A673 (cell line): ENCODE data around the gene SEMA6B.

Experiments used
- CTCF ChIP-seq: fragments of 300-800, 200-600 bp; sonication (generic); conservative IDR thresholded peaks from 2 replicates; pipeline ENCODE4 v1.5.1; 2017; ENCODE audit warnings: low read depth, mild to moderate bottlenecking, antibody characterized with exemption, low read length, moderate library complexity, mixed read lengths
- EZH2 ChIP-seq: fragments of 200-600 bp; sonication (generic); IDR thresholded peaks from 2 replicates; pipeline ENCODE4 v1.6.1; 2017; ENCODE audit warnings: borderline replicate concordance, low read depth, mild to moderate bottlenecking, mixed read lengths, antibody characterized with exemption, low read length; ENCODE audit not compliant: poor library complexity, severe bottlenecking

- TF ChIP-seq CTCF (no peak), EZH2 (no peak)
Measured at GRCh38 chr19:4606921-4607678, 47.6 kb upstream of the SEMA6B start.
